ENCODE measurements around the gene SLC9C2. TPM values are rescaled to one million over a fixed set of nuclear protein-coding genes. Genes with fewer than 3 reads are reported as not detected.

The SLC9C2 gene
- total RNA-seq, 1 experiment from 2014 or later: not detected

DNA sequence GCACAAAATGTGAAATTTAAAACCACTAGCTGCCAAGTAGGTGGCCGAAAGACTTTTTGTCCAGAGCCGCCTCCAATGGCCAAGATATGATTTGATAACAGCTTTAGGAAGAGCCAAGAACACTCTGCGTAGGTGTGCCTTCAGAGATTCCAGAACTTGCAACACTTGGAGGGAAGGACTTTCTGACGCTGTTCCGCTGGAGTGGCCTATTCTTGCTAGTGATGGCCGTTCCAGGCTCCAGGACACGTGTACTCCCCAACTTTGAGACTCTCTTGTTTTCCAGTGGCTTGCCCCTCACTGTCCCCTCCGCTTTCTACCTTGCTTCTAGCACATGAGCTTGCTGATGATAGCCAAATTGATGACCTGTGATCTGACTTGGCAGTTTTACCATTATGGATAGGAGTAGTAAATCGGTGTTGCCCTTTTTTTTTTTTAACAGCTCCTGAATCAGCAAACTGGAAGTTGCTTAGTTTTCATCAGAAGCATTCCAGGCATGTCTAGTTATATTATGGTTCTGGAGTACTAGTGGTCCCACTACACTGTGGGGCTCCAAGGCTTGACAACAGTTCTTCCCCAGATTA, 124.7 kb downstream of the SLC9C2 start:
- Histone ChIP-seq H2AFZ (peak overlapping the region; percentile 99), H3K79me2 (ENCODE audit: low read depth) (peaks cover 68% of the 10 kb centered on the region), H3F3A (ENCODE audit: insufficient read depth, low read depth) (peaks cover 57% of the 10 kb centered on the region), H3K4me1 (replicated peaks; ENCODE audit: insufficient read depth) (peaks cover 48% of the 10 kb centered on the region), H3K9me2 (ENCODE audit: insufficient read depth) (no peaks in the 10 kb centered on the region), H3K36me3 (ENCODE audit: low read depth) (peaks cover 40% of the 10 kb centered on the region), H3K4me2 (peak overlapping the region; percentile 90), H3K27ac (peak overlapping the region; percentile 85), H4K20me1 (ENCODE audit: insufficient read depth) (peaks cover 9% of the 10 kb centered on the region), H3K9me3 (ENCODE audit: insufficient read depth, low read depth) (no peaks in the 10 kb centered on the region), H3K4me3 (peak overlapping the region; percentile 85), H3K27me3 (ENCODE audit: insufficient read depth, low read depth) (no peaks in the 10 kb centered on the region)
- TF ChIP-seq, protein P1, sequence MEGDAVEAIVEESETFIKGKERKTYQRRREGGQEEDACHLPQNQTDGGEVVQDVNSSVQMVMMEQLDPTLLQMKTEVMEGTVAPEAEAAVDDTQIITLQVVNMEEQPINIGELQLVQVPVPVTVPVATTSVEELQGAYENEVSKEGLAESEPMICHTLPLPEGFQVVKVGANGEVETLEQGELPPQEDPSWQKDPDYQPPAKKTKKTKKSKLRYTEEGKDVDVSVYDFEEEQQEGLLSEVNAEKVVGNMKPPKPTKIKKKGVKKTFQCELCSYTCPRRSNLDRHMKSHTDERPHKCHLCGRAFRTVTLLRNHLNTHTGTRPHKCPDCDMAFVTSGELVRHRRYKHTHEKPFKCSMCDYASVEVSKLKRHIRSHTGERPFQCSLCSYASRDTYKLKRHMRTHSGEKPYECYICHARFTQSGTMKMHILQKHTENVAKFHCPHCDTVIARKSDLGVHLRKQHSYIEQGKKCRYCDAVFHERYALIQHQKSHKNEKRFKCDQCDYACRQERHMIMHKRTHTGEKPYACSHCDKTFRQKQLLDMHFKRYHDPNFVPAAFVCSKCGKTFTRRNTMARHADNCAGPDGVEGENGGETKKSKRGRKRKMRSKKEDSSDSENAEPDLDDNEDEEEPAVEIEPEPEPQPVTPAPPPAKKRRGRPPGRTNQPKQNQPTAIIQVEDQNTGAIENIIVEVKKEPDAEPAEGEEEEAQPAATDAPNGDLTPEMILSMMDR (conservative IDR thresholded peaks at IDR 0.05): no peak
- TF ChIP-seq EZH2 (IDR thresholded peaks at IDR 0.05; ENCODE audit: low read depth): no peak
- TSS peak; percentile 49 for BruUV-seq (replicated peaks)
- intact Hi-C loops (cut with micrococcal nuclease; ENCODE audit: unreplicated experiment): loop anchor here (1.0 to 5.0 kb wide), 4 partner anchors 47 to 679 kb away; partner anchors contain the start of genes CENPL, DARS2 and RABGAP1L
- ChIA-PET CTCF (interaction anchor here (1.0 kb wide), 1 partner anchor 47 kb away, joined by 3 read pairs; no protein-coding TSS in a partner anchor), POLR2A (ENCODE audit: unreplicated experiment) (interaction anchor here (0.5 to 0.8 kb wide), 3 partner anchors 29 to 76 kb away, joined by 5 to 12 read pairs (median 8); no protein-coding TSS in a partner anchor)
- peak in 1 of 2 experiments; percentile 82 for DNase-seq

DNA sequence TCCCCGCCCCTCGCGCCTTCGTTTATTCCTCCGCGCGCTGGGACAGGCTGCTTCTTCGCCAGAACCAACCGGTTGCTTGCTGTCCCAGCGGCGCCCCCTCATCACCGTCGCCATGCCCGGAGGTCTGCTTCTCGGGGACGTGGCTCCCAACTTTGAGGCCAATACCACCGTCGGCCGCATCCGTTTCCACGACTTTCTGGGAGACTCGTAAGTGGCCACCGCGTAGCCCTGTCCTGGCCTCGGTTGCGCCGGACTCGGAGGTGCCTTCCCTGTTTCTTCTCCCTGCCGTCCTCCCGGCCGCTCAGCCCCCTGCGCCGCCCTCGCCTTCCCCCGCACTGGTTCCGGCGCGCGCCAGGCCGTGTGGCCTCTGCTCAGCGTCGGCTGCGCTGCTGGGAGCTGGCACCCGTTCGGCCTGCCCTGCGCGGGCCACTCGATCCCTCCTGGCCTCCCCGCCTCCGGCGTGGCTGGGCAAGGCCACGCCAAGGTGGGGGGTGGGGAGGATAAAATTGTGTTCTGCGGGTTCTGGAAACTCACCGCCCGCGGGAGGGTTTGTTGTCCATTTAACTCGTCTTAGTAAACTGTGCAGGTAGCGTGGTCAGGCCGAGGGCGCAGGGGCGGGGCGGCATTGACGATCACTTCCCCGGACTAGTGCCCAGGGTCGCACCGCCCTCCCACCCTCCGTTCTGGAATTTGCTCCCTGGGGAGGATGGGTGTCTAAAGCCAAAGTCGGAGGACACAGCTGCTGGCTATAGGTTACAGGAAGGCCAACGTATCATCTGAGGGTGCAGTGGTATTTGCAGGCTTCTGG, 125.4 kb downstream of the SLC9C2 start, which contains the start of gene PRDX6:
TSS of gene PRDX6 (plus strand) at position 50 of the 808 bp plus-strand sequence. CDS start at position 113, 63 bp downstream.
- CTCF ChIA-PET: interaction anchor here (1.0 kb wide), 1 partner anchor 47 kb away, joined by 3 read pairs; no protein-coding TSS in a partner anchor
- H3K79me2 ChIP-seq (ENCODE audit: low read depth): peaks cover 68% of the 10 kb centered on the region

More for the DNA sequence above, 125.4 kb downstream of the SLC9C2 start, which contains the start of gene PRDX6:
- no peaks in the 10 kb centered on the region for H3K9me3 ChIP-seq (ENCODE audit: insufficient read depth, low read depth)
- intact Hi-C loops (cut with micrococcal nuclease; ENCODE audit: unreplicated experiment): loop anchor here (1.0 to 5.0 kb wide), 6 partner anchors 46 to 731 kb away; partner anchors contain the start of genes CENPL, DARS2, RABGAP1L and ZBTB37
- peak within 1 kb of the TSS; percentile 99 for H3K4me3 ChIP-seq
- TF ChIP-seq EZH2 (IDR thresholded peaks at IDR 0.05; ENCODE audit: low read depth): no peak
- TF ChIP-seq, protein P1 (conservative IDR thresholded peaks at IDR 0.05): no peak
- H3K27me3 ChIP-seq (ENCODE audit: insufficient read depth, low read depth): no peaks in the 10 kb centered on the region
- H4K20me1 ChIP-seq (ENCODE audit: insufficient read depth): peaks cover 9% of the 10 kb centered on the region
- peak within 1 kb of the TSS; percentile 99 for H2AFZ ChIP-seq
- no peaks in the 10 kb centered on the region for H3K9me2 ChIP-seq (ENCODE audit: insufficient read depth)
- DNase-seq: peak; percentile 58 to 63
- H3K27ac ChIP-seq: peak within 1 kb of the TSS; percentile 85
- H3F3A ChIP-seq (ENCODE audit: insufficient read depth, low read depth): peaks cover 52% of the 10 kb centered on the region
- peaks cover 50% of the 10 kb centered on the region for H3K4me1 ChIP-seq (replicated peaks; ENCODE audit: insufficient read depth)
- peaks cover 33% of the 10 kb centered on the region for H3K36me3 ChIP-seq (ENCODE audit: low read depth)
- no TSS peak for BruUV-seq (replicated peaks)
- H3K4me2 ChIP-seq: peak within 1 kb of the TSS; percentile 90
- POLR2A ChIA-PET (ENCODE audit: unreplicated experiment): interaction anchor here (0.6 to 0.8 kb wide), 4 partner anchors 30 to 735 kb away, joined by 4 to 13 read pairs (median 8); no protein-coding TSS in a partner anchor
